Stomach (tissue), 9 donors: ENCODE results near the gene ARMCX5. TPM values are rescaled to one million over a fixed set of nuclear protein-coding genes. Genes with fewer than 3 reads are reported as not detected.

Source experiments
- DNase-seq, 2 donors: peaks; one replicate each; pipeline versions ENCODE4 v3.0.0 to v3.0.0-alpha.2; 2013 to 2019
- H3K27ac ChIP-seq, 5 donors: fragments of 200-600 bp in 4 of 5; sonication (generic) in 4 of 5; one replicate each; pipeline ENCODE4 v1.5.1; 2013 to 2019; ENCODE audit warnings: mild to moderate bottlenecking in 1 of 5, moderate library complexity in 1 of 5
- H3K27me3 ChIP-seq, 3 donors: fragments of 200-600 bp; sonication (generic); one replicate each; pipeline ENCODE4 v1.5.1; 2017 to 2019; ENCODE audit warnings: mixed run types in 1 of 3
- H3K36me3 ChIP-seq, 4 donors: fragments of 200-600 bp; sonication (generic); 1 replicate in 3 of 4; 2 replicates in 1 of 4; pipeline ENCODE4 v1.5.1; 2016 to 2019
- H3K4me1 ChIP-seq, 4 donors: fragments of 200-600 bp; sonication (generic); one replicate each; pipeline ENCODE4 v1.5.1; 2016 to 2019
- H3K4me3 ChIP-seq, 4 donors: fragments of 200-600 bp; sonication (generic) in 3 of 4; one replicate each; pipeline ENCODE4 v1.5.1; 2016 to 2019; ENCODE audit warnings: mild to moderate bottlenecking in 1 of 4
- H3K9me3 ChIP-seq, 4 donors: fragments of 200-600 bp; sonication (generic); one replicate each; pipeline ENCODE4 v1.5.1; 2016 to 2019
- CTCF ChIP-seq, 7 experiments: fragments of 450-650 bp in 4 of 7; fragments of 200-600 bp in 3 of 7; sonication (generic) in 3 of 7; IDR thresholded peaks; one replicate each; pipeline ENCODE4 v1.5.1; 2016 to 2019; ENCODE audit warnings: antibody characterized with exemption in 7 of 7, control low read depth in 2 of 7, mild to moderate bottlenecking in 1 of 7
- EP300 ChIP-seq: sonication (generic); formaldehyde crosslinking; IDR thresholded peaks from one replicate; pipeline ENCODE4 v1.6.1; 2017; ENCODE audit warnings: antibody characterized with exemption
- POLR2A ChIP-seq, 4 donors: fragments of 450-650 bp; IDR thresholded peaks; one replicate each; pipeline ENCODE4 v1.6.1; 2016; ENCODE audit warnings: antibody characterized with exemption in 4 of 4, control low read depth in 2 of 4, mild to moderate bottlenecking in 1 of 4, moderate library complexity in 1 of 4
- POLR2AphosphoS5 ChIP-seq, 3 donors: sonication (generic); formaldehyde crosslinking; IDR thresholded peaks; one replicate each; pipeline ENCODE4 v1.6.1; 2016; ENCODE audit warnings: antibody characterized with exemption in 3 of 3
- WGBS, 5 donors: extraction: QIAGEN DNeasy Blood & Tissue Kit in 3 of 5; methylation state at CpG; one replicate each; pipeline versions ENCODE4 v1.1.5 to v1.1.7; 2013 to 2018; 5-methylcytosine and 5-hydroxymethylcytosine counted together
- intact Hi-C: fragments of 100-400 bp; cut with DNase I; formaldehyde crosslinking; loops from one replicate; pipeline ENCODE4 v1.15.1; 2023; ENCODE audit warnings: low total_unique reads
- polyA plus RNA-seq, 3 donors: library from polyadenylated mRNA; stranded (reverse); fragments of 200-250 nt; gene quantifications; one replicate each; pipeline ENCODE4 v1.2.3, GENCODE V29; 2013
- total RNA-seq, 5 donors: library from RNA; depleted of rRNA; stranded (reverse); fragments of >200 nt; gene quantifications; one replicate each; pipeline versions ENCODE4 v1.1.0 to v1.2.3, GENCODE V29; 2014 to 2016
- donor health status: healthy with polysubstance abuse.
- donor health status: Bipolar disorder and iron deficiency.
- donor health status: healthy.

Gene ARMCX5
- total and polyA plus RNA-seq, 8 donors = 2.2 to 37.1 (median 5.0) TPM

DNA sequence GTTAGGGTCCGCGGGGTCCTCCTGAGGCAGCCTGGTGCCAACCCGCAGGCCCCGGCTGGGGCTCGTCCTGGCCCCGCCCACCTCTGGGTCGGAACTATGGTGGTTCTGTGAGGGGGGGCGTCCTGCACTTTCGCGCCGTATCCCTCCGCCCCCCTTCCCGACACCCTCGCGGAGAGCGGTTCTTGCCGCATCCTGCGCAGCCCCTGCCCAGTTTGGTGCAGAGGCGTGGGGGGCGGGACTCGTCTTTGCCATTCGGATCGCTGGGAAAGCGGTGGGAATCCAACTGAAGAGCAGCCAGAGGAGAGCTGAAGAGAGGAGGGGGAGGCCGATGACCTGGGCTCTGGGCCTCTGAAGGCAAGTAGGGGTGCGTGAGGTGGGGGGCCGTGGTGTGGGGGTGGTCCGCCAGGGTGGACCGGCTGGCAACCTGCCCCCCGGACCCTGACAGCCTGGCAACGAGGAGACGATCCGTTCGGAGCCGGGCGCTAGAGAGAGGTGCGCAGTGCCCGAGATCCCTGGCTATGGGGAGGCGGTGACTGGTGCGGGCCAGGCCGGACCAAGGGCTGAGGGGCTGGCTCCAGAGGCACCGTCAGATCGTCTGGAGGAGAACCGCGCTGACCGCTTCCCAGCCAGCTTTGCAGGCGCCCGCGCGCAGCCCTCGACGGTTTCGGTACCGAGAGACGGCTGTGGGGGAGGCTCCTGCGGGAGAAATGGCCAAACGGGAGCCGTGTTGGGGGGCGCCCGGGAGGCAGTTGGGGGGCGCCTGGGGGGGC is 52.1 kb downstream of the ARMCX5 start, which contains the start of gene GPRASP1:
Gene GPRASP1 (plus strand): TSS at position 242 of the 770 bp plus-strand sequence. CDS start 2,431 bp downstream, outside the sequence.
- H3K4me3 ChIP-seq = peak within 1 kb of the TSS; percentile 48 to 59 (median 55)
- DNase-seq = peak in 1 of 2 donors; percentile 87
- no peaks in the 10 kb centered on the region for H3K9me3 ChIP-seq
- 1 to 42% (median 20%) methylated on average over 33 to 56 of the region's 61 CpGs; no CpG with 5 or more reads in 1 of the 5 donors for WGBS, 5 donors
- no peaks in the 10 kb centered on the region for H3K36me3 ChIP-seq
- H3K27ac ChIP-seq = peak within 1 kb of the TSS in 4 of 5 donors; percentile 73 to 85 (median 74)
- intact Hi-C loops = no loop called here
- TF ChIP-seq POLR2AphosphoS5 (IDR thresholded peaks at IDR 0.05) (peak; percentile 15 to 41 (median 34)), EP300 (no peak)
- peaks cover 0 to 8% (median 0%) of the 10 kb centered on the region in 3 donors for H3K27me3 ChIP-seq
- H3K4me1 ChIP-seq = no peaks in the 10 kb centered on the region

DNA sequence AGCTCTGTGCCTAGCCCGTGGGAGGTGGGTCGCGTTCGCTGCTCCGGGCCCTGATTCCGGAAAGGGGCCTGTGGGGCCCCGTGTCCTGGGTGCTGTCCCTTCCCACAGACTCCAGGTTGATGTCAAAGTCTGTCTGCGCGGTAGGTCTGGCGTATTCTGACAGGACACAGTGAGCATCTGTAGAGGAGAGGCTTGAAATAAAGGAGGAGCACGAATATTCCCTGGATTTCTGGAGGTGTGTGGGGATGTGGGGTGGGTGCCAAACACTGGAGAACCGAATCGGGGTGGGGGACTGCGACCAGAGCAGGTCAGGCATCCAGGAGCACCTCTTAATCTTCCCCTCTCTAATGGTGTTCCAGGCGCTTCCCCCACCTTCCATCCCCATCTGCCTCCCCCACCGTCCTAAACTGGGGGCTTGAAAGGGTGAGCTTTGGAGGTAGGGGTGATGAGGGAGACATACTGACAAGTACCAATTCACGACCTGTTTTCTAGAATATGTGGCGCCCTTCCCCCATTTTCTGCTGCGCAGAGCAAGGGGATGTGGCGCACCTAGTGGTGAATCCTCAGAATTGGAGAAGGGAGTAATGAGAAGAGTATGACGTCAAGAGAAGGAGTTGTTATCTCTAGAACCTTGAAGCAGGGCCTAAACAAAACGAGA is 52.8 kb downstream of the ARMCX5 start:
- DNase-seq = peak in 1 of 2 donors; percentile 79
- 21 to 44% (median 28%) methylated on average over 10 to 22 of the region's 22 CpGs for WGBS, 5 donors
- Histone ChIP-seq H3K9me3 (no peaks in the 10 kb centered on the region), H3K4me1 (no peaks in the 10 kb centered on the region), H3K27ac (peak overlapping the region in 4 of 5 donors; percentile 73 to 85 (median 74)), H3K27me3 (peaks cover 0 to 8% (median 0%) of the 10 kb centered on the region in 3 donors), H3K4me3 (peak overlapping the region; percentile 48 to 59 (median 55)), H3K36me3 (no peaks in the 10 kb centered on the region)
- peak in 1 of 3 donors; percentile 18 for TF ChIP-seq POLR2AphosphoS5 (IDR thresholded peaks at IDR 0.05)
- peak in 3 of 7 experiments; percentile 19 to 42 (median 27) for TF ChIP-seq CTCF (IDR thresholded peaks at IDR 0.05)
- no peak for TF ChIP-seq POLR2A (IDR thresholded peaks at IDR 0.05)
- no peak for TF ChIP-seq EP300
- intact Hi-C loops = no loop called here

Other genes with a start within 250 kb of the ARMCX5 start
- gene NXF2B, start 159.5 kb upstream of the ARMCX5 start, total RNA-seq = not detected
- gene NXF2B, start 159.5 kb upstream of the ARMCX5 start, polyA plus RNA-seq = not detected
- under 1 TPM in 1 of 5 donors, not detected in 4; 0.18 TPM for gene TCP11X2, start 127.7 kb upstream of the ARMCX5 start, total RNA-seq
- gene TCP11X2, start 127.7 kb upstream of the ARMCX5 start, polyA plus RNA-seq = not detected
- gene TMSB15A, start 82.8 kb upstream of the ARMCX5 start, total RNA-seq = 1 to 10 TPM in 1 of 5 donors, not detected in 4; 3.9 TPM
- 1 to 10 TPM in 1 of 3 donors, under 1 TPM in 1, not detected in 1; 0.45 to 3.5 TPM for gene TMSB15A, start 82.8 kb upstream of the ARMCX5 start, polyA plus RNA-seq
- gene GPRASP1, start 52.0 kb downstream of the ARMCX5 start, total RNA-seq = 10 to 100 TPM in 3 of 5 donors, 1 to 10 TPM in 2; 1.7 to 24.0 (median 10.3) TPM
- gene GPRASP1, start 52.0 kb downstream of the ARMCX5 start, polyA plus RNA-seq = 1 to 10 TPM; 1.4 to 3.4 (median 2.4) TPM
- 10 to 100 TPM in 1 of 5 donors, 1 to 10 TPM in 2, under 1 TPM in 1, not detected in 1; 0.58 to 32.1 (median 4.0) TPM for gene GPRASP2, start 112.9 kb downstream of the ARMCX5 start, total RNA-seq
- 1 to 10 TPM; 1.9 to 2.7 (median 2.6) TPM for gene GPRASP2, start 112.9 kb downstream of the ARMCX5 start, polyA plus RNA-seq
- 1 to 10 TPM in 3 of 5 donors, under 1 TPM in 2; 0.45 to 7.3 (median 1.4) TPM for gene GPRASP3, start 121.2 kb downstream of the ARMCX5 start, total RNA-seq
- under 1 TPM; 0.85 to 0.93 (median 0.92) TPM for gene GPRASP3, start 121.2 kb downstream of the ARMCX5 start, polyA plus RNA-seq